Measurements from ENCODE around the gene SLC15A4.

The SLC15A4 gene

DNA sequence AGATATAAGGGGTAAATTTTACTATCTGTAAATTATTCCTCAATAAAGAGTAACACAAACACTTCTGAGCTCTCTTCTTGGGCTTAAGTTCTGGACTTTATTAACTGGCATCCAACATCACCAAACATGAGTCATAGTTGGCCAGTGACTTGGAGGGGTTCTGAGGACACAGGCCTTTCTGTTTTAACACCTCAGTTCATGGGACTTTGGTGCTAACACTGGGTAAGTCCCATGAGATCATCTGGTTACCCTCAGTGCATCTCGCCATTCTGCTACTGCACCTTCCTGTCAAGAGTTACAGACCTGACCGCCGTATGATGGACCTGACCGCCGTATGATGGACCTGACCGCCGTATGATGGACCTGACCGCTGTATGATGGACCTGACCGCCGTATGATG is 9.9 kb downstream of the SLC15A4 start:
- no peak for DNase-seq (ENCODE audit: low spot score)
- TF ChIP-seq, protein P1, sequence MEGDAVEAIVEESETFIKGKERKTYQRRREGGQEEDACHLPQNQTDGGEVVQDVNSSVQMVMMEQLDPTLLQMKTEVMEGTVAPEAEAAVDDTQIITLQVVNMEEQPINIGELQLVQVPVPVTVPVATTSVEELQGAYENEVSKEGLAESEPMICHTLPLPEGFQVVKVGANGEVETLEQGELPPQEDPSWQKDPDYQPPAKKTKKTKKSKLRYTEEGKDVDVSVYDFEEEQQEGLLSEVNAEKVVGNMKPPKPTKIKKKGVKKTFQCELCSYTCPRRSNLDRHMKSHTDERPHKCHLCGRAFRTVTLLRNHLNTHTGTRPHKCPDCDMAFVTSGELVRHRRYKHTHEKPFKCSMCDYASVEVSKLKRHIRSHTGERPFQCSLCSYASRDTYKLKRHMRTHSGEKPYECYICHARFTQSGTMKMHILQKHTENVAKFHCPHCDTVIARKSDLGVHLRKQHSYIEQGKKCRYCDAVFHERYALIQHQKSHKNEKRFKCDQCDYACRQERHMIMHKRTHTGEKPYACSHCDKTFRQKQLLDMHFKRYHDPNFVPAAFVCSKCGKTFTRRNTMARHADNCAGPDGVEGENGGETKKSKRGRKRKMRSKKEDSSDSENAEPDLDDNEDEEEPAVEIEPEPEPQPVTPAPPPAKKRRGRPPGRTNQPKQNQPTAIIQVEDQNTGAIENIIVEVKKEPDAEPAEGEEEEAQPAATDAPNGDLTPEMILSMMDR (IDR thresholded peaks at IDR 0.05; ENCODE audit: borderline replicate concordance, control extremely low read depth, extremely low read depth, insufficient read depth, missing control alignments): no peak
- in situ Hi-C loops (cut with MboI; ENCODE audit: low sequenced_read_pairs, unreplicated experiment): no loop called here

DNA sequence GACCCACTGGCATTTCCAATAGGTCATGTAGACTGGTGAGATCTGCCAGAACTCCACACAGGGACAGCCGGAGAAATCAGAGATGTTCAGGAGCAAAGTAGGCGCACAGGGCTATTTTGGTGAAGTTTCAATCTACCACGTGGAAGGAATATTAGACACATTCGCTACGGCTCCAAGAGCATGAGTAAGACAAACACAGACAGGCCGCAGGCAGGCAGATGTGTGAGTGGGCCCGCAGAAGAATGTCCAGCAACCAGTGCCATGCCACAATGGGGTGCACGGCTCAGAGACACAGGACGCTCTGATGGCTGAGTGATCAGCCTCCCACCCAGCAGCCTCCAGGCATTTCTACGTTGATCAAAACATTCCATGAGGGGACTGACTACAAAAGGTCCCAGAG is 10.4 kb downstream of the SLC15A4 start:
- DNase-seq (ENCODE audit: low spot score): no peak
- in situ Hi-C loops (cut with MboI; ENCODE audit: low sequenced_read_pairs, unreplicated experiment): no loop called here
- TF ChIP-seq, protein P1 (IDR thresholded peaks at IDR 0.05; ENCODE audit: borderline replicate concordance, control extremely low read depth, extremely low read depth, insufficient read depth, missing control alignments): no peak

DNA sequence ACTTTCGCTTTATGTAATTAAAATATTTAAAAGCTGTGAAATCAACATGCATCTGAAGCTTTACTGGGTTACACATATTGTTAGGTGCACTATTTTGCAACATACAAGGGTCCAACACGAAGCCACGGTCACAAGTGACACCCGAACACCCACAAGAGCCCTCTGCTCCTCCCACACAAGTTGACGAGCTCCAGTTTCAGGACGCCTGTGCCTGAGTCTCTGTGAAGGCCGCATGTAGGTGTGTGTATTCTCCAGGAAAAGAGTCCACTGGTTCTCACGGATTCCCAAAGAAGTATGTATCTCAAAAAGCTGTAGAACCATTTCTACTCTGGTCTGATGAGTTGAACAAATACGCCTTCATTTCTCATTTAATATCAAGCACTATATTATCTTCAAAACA is 12.0 kb downstream of the SLC15A4 start:
- TF ChIP-seq, protein P1 (IDR thresholded peaks at IDR 0.05; ENCODE audit: borderline replicate concordance, control extremely low read depth, extremely low read depth, insufficient read depth, missing control alignments): no peak
- no peak for DNase-seq (ENCODE audit: low spot score)
- in situ Hi-C loops (cut with MboI; ENCODE audit: low sequenced_read_pairs, unreplicated experiment): no loop called here

DNA sequence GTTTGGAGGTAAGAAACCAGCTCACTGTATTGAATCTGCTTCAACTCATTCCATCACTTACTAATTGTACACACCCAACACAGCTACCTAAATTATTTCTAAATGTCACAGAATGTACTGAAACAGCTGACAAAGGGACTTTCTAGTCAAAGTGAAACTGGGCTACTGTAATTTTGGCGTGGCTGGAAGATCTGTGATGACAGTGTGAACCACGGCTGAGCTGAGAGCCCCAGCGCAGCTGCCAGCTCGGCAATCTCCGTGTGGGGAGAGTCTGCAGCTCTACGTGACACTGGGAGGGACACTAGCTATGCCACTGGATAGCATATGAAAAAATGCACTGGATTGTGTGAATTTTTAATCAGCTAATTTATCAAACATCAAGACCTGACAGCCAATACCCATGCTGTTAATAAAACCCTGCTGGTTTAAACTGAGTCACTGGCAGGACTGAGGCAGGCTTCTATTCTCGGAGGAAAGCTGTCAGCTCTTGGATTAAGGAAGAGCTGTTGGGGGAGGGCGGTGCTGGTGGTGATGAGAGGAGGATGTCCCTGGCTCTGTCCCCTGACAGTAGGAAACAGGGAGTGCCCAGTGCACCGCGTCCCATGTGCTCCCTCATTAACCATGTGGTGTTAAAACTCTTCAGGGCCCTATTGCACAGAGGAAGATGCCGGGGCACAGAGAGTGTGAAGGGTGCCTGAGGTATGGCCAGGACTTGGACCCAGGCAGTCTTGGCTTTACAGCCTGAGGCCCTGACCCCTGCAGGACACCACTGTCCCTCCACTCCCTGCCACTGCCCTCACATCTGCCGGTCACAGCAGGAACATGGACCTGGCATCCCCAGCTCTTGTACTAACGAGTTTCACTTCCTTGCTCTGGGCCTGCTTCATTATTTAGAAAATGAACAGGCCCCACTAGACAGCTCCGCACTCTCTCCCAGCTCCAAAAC is 13.3 kb downstream of the SLC15A4 start:
- in situ Hi-C loops (cut with MboI; ENCODE audit: low sequenced_read_pairs, unreplicated experiment): no loop called here
- TF ChIP-seq, protein P1 (IDR thresholded peaks at IDR 0.05; ENCODE audit: borderline replicate concordance, control extremely low read depth, extremely low read depth, insufficient read depth, missing control alignments): no peak
- peak; percentile 71 for DNase-seq (ENCODE audit: low spot score)

DNA sequence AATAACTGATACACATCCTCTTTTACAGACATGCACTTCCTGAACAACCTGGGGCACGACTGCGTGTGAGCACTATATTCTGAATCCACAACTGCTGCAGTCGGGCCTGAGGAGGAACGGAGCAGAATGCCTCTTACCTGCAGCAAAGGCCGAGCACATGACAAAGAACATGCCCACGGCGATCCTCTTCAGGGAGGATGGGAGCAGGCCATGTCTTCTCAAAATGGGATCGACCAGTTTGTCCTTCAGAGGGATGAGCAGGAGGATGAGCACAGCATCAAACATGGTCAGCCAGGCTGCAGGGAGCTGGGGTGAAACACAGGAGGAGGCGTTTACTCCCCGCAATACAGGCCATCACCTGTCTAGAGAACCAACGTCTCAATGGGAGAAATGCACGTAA is 15.1 kb downstream of the SLC15A4 start:
- DNase-seq (ENCODE audit: low spot score): no peak
- TF ChIP-seq, protein P1 (IDR thresholded peaks at IDR 0.05; ENCODE audit: borderline replicate concordance, control extremely low read depth, extremely low read depth, insufficient read depth, missing control alignments): no peak
- in situ Hi-C loops (cut with MboI; ENCODE audit: low sequenced_read_pairs, unreplicated experiment): no loop called here

DNA sequence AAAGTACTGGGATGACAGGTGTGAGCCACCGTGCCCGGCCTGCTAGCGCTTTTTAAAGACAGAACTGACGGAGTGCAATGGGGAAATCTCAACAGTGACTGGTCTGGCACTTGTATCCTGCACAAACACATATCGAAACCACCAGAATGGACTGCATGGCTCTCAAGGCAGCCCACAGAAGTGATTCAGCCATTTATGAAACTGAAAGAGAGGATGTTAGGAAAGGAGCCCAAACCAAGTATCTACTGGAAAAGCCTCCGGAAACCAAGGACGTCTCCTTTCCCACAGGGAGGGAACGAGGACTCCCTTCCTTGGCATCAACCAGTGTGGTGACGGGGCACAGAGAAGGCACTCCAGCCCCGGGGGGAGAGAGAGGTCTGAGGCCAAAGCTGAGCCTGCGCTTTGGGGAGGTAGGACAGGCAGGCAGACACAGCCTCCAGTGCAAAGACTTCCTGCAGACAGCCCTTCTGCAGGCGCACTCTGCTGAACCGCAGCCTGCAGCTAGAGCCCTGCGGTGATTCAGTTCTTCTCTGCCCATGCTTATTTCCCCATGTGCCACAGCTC is 16.5 kb downstream of the SLC15A4 start:
- in situ Hi-C loops (cut with MboI; ENCODE audit: low sequenced_read_pairs, unreplicated experiment): no loop called here
- no peak for DNase-seq (ENCODE audit: low spot score)
- TF ChIP-seq, protein P1 (IDR thresholded peaks at IDR 0.05; ENCODE audit: borderline replicate concordance, control extremely low read depth, extremely low read depth, insufficient read depth, missing control alignments): no peak

Data from GM13976 (cell line).